SH-SY5Y (cell line): Measurements from ENCODE around the gene CLDN6.

ENCODE experiments used
- GATA2 ChIP-seq: IDR thresholded peaks from 2 replicates; pipeline ENCODE4 v1.6.1; 2011; ENCODE audit warnings: mild to moderate bottlenecking, low read depth, low read length
- GATA3 ChIP-seq: IDR thresholded peaks from 2 replicates; pipeline ENCODE4 v1.6.1; 2011; ENCODE audit warnings: low read depth, mild to moderate bottlenecking, low read length, moderate library complexity

DNA sequence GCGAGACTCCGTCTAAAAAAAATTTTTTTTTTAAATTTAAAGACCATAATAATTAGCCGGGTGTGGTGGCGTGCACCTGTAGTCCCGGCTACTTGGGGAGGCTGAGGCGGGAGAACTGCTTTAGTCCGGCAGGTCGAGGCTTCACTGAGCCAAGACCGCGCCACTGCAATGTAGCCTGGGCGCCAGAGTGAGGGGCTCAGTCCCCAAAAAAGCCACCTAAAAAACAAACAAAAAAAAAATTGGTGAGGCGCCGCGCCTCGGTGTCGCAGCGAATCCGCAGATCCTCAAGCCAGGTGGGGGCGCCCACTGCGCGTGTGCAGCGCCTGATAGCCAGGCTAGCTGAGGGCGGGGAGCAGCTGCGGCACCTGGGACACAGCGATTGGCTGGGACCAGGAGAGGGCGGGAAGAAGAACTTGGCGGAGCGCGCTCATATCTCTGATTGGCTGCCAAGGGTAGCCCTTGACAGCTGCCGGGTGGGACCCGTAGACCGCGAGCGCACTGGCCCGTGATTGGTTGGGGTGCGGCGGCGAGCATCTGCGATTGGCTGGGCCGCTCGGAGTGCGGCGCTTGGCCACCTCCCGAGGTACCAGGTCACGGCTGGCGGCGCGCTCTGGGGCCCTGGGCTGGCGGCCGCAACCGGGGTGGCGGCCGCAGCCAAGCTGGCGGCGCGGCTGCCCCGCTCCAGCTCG is 14.3 kb downstream of the CLDN6 start:
- no peak for TF ChIP-seq GATA2
- no peak for TF ChIP-seq GATA3
